Transverse colon (tissue), 4 donors: ENCODE data around the gene ADCY9. TPM values are rescaled to one million over a fixed set of nuclear protein-coding genes. Genes with fewer than 3 reads are reported as not detected.

ENCODE experiments used
- DNase-seq: peaks from one replicate; pipeline ENCODE4 v3.0.0-alpha.2; 2019
- H3K27ac ChIP-seq, 4 donors: fragments of 200-600 bp; sonication (generic); 2 replicates each; pipeline ENCODE4 v1.5.1; 2016 to 2018; ENCODE audit warnings: inconsistent platforms in 4 of 4
- H3K27me3 ChIP-seq: fragments of 200-600 bp; sonication (generic); 2 replicates; pipeline ENCODE4 v1.5.1; 2017; ENCODE audit warnings: inconsistent platforms
- H3K36me3 ChIP-seq, 4 donors: fragments of 200-600 bp; sonication (generic); 2 replicates each; pipeline ENCODE4 v1.5.1; 2017 to 2019; ENCODE audit warnings: inconsistent platforms in 4 of 4
- H3K4me1 ChIP-seq, 4 donors: fragments of 200-600 bp; sonication (generic); 2 replicates each; pipeline ENCODE4 v1.5.1; 2017 to 2020; ENCODE audit warnings: inconsistent platforms in 4 of 4
- H3K4me3 ChIP-seq, 4 donors: fragments of 200-600 bp; sonication (generic); 1 replicate in 1 of 4; 2 replicates in 3 of 4; pipeline versions ENCODE4 v1.5.1 to v1.6.1; 2017 to 2019; ENCODE audit warnings: inconsistent platforms in 4 of 4
- H3K9me3 ChIP-seq, 2 donors: fragments of 200-600 bp; sonication (generic); 2 replicates each; pipeline ENCODE4 v1.5.1; 2017 to 2019; ENCODE audit warnings: inconsistent platforms in 2 of 2
- EP300 ChIP-seq: sonication (generic); formaldehyde crosslinking; IDR thresholded peaks from one replicate; pipeline ENCODE4 v1.6.1; 2017; ENCODE audit warnings: antibody characterized with exemption, low read depth
- POLR2A ChIP-seq: fragments of 450-650 bp; IDR thresholded peaks from one replicate; pipeline ENCODE4 v1.6.1; 2016; ENCODE audit warnings: antibody characterized with exemption, mild to moderate bottlenecking, moderate library complexity
- POLR2AphosphoS5 ChIP-seq, 3 donors: sonication (generic); formaldehyde crosslinking; IDR thresholded peaks; one replicate each; pipeline ENCODE4 v1.6.1; 2016; ENCODE audit warnings: antibody characterized with exemption in 3 of 3
- WGBS, 2 donors: methylation state at CpG; one replicate each; pipeline ENCODE4 v1.1.5; 2018; ENCODE audit warnings: low coverage in 1 of 2; 5-methylcytosine and 5-hydroxymethylcytosine counted together
- in situ Hi-C, 4 donors: fragments of 200-750 bp; cut with MboI; loops; one replicate each; pipeline versions ENCODE4 v1.15.0 to v1.15.1; 2017; ENCODE audit warnings: low sequenced_read_pairs in 3 of 4, low pct_ligation_motif_present in 1 of 4, low pct_unique_long_range_greater_than_20kb in 1 of 4
- intact Hi-C: fragments of 100-400 bp; cut with DNase I; formaldehyde crosslinking; loops from one replicate; pipeline ENCODE4 v1.15.1; 2023; ENCODE audit warnings: low total_unique reads
- total RNA-seq, 4 donors: library from RNA; depleted of rRNA; stranded (reverse); fragments of >200 nt; gene quantifications; one replicate each; pipeline ENCODE4 v1.1.0, GENCODE V29; 2016
- TF ChIP-seq, protein P1 (sequence below), 5 experiments: fragments of 200-600 bp in 3 of 5; fragments of 450-650 bp in 2 of 5; sonication (generic) in 3 of 5; IDR thresholded peaks; 1 replicate in 2 of 5; 2 replicates in 3 of 5; pipeline ENCODE4 v1.5.1; 2016 to 2017; ENCODE audit warnings: antibody characterized with exemption in 5 of 5, inconsistent platforms in 3 of 5, mild to moderate bottlenecking in 2 of 5, moderate library complexity in 1 of 5

Gene ADCY9
- total RNA-seq, 4 donors from 2014 or later: 33.7 to 46.0 (median 37.2) TPM

DNA sequence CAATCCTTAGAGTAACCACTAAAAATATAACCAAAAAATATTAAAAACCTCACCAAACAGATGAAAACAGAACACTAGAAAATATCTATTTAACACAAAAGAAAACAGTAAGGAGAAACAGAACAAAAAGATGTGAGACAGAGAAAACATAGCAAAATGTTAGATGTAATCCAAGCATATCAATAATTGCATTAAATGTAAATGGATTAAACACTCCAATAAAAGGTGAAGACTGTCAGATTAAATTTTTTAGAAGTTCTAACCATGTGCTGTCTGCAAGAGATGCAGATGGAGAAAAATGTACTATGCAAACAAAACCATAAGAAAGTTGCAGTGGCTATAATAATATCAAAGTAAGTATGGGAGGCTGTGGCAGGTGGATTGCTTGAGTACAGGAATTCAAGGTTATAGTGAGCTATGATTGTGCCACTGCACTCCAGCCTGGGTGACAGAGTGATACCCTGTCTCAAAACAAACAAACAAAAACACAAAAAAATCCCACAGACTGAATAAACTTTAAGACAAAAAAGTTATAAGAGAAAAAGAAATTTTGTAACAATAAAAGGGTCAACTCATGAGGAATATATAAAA is 53.9 kb downstream of the ADCY9 start:
- in situ Hi-C loops: no loop called here
- no peak for TF ChIP-seq POLR2AphosphoS5 (IDR thresholded peaks at IDR 0.05)
- no peak for TF ChIP-seq POLR2A
- TF ChIP-seq, protein P1, sequence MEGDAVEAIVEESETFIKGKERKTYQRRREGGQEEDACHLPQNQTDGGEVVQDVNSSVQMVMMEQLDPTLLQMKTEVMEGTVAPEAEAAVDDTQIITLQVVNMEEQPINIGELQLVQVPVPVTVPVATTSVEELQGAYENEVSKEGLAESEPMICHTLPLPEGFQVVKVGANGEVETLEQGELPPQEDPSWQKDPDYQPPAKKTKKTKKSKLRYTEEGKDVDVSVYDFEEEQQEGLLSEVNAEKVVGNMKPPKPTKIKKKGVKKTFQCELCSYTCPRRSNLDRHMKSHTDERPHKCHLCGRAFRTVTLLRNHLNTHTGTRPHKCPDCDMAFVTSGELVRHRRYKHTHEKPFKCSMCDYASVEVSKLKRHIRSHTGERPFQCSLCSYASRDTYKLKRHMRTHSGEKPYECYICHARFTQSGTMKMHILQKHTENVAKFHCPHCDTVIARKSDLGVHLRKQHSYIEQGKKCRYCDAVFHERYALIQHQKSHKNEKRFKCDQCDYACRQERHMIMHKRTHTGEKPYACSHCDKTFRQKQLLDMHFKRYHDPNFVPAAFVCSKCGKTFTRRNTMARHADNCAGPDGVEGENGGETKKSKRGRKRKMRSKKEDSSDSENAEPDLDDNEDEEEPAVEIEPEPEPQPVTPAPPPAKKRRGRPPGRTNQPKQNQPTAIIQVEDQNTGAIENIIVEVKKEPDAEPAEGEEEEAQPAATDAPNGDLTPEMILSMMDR (IDR thresholded peaks at IDR 0.05): no peak
- no peak for TF ChIP-seq EP300
- Histone ChIP-seq H3K4me1 (peaks cover 0 to 7% (median 0%) of the 10 kb centered on the region in 4 donors), H3K27ac (no peak overlapping the region), H3K4me3 (no peak overlapping the region), H3K9me3 (peaks cover 12 to 13% of the 10 kb centered on the region in 2 donors), H3K36me3 (no peaks in the 10 kb centered on the region), H3K27me3 (no peaks in the 10 kb centered on the region)
- DNase-seq: no peak
- intact Hi-C loops: no loop called here

DNA sequence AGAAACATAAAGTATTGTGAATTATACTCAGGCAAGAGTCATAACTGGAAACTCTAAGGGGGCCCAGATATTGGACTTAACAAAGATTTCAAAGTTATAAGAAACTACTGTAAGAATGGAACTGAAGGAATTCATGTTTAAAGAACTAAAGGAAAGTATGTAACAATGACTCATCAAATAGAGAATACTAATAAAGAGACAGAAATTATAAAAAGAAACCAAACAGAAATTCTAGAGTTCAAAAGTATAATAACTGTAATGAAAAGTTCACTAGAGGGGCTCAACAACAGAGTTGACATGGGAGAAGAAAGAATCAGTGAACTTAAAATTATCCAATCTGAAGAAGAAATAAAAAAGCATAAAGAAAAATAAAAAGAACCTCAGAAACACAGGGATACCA is 55.4 kb downstream of the ADCY9 start:
- in situ Hi-C loops: no loop called here
- no peak for DNase-seq
- H3K4me1 ChIP-seq: peaks cover 0 to 7% (median 0%) of the 10 kb centered on the region in 4 donors
- H3K9me3 ChIP-seq: peaks cover 12 to 13% of the 10 kb centered on the region in 2 donors
- intact Hi-C loops: no loop called here
- no peak overlapping the region for H3K4me3 ChIP-seq
- H3K36me3 ChIP-seq: no peaks in the 10 kb centered on the region
- no peaks in the 10 kb centered on the region for H3K27me3 ChIP-seq
- TF ChIP-seq EP300 (no peak), POLR2AphosphoS5 (IDR thresholded peaks at IDR 0.05) (no peak), POLR2A (no peak)
- TF ChIP-seq, protein P1 (IDR thresholded peaks at IDR 0.05): no peak
- H3K27ac ChIP-seq: no peak overlapping the region

DNA sequence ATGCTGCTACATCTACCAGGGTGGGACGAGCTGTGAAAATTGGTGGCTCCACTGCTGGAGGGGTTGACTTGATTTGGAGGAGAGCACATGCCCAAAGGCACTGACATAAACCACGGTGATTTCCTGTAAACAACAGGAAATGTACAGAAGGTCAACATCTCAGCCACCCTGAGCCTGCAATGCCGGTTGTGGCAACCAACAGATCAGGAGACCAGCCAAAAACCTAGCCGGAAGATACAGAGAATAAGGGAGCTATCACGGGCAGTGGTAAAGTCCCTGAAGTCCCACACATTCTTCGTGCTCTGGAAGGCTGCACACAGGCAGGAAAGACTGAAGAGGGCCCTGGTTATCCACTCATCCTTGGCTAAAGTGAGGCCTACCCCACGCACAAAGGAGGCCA is 56.2 kb downstream of the ADCY9 start:
- Histone ChIP-seq H3K4me3 (no peak overlapping the region), H3K27ac (no peak overlapping the region), H3K36me3 (no peaks in the 10 kb centered on the region), H3K27me3 (no peaks in the 10 kb centered on the region), H3K4me1 (peaks cover 0 to 7% (median 0%) of the 10 kb centered on the region in 4 donors), H3K9me3 (peaks cover 12 to 13% of the 10 kb centered on the region in 2 donors)
- in situ Hi-C loops (no loop called here), intact Hi-C loops (no loop called here)
- WGBS, 2 donors: 50 to 73% methylated on average over 2 to 7 of the region's 7 CpGs
- no peak for DNase-seq
- no peak for TF ChIP-seq POLR2A

DNA sequence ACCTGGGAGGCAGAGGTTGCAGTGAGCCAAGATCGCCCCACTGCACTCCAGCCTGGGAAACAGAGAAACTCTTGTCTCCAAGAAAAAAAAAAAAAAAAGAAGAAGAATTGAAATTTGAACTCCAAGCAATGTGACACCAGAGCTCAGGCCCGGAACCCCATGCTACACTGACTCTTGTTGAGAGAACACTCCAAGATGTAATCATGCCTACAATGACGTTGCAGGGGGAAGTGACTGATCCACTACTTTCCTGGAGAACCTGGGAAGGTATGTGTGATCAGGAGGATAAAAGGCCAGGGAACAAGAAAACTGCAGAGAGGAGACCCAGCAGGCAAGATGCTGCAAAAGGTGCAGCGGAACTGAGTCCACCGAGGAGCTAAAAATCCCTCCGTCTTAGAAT is 57.9 kb downstream of the ADCY9 start:
- H3K4me3 ChIP-seq: no peak overlapping the region
- H3K4me1 ChIP-seq: peaks cover 0 to 10% (median 9%) of the 10 kb centered on the region in 4 donors
- intact Hi-C loops: no loop called here
- DNase-seq: no peak
- in situ Hi-C loops: no loop called here
- peaks cover 12 to 13% of the 10 kb centered on the region in 2 donors for H3K9me3 ChIP-seq
- H3K27ac ChIP-seq: no peak overlapping the region
- TF ChIP-seq POLR2A: no peak
- TF ChIP-seq POLR2AphosphoS5 (IDR thresholded peaks at IDR 0.05): no peak
- TF ChIP-seq, protein P1 (IDR thresholded peaks at IDR 0.05): no peak
- TF ChIP-seq EP300: no peak
- 88 to 92% methylated on average over 6 of the region's 6 CpGs for whole genome bisulfite sequencing, 2 donors
- no peaks in the 10 kb centered on the region for H3K27me3 ChIP-seq
- no peaks in the 10 kb centered on the region for H3K36me3 ChIP-seq

DNA sequence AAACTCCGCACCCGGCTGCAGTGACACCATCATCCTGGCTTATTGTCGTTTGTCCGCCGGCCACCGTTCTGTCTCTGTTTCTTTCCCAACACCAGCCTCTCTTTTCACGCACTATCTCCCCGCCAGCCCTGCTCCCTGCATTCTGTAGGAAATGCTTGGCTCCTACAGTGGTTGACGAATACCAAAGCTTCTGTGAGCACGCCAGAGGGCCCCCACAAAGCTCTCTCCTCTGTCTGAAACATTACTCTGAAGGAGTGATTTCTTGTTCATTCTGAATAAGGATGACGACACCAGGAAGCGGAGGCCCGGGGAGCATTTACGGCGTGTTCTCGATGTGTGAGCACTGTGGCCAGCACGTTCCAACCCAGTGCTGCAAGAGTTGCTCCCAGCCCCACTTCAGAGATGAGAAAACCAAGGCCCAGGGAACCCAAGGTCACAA is 58.8 kb downstream of the ADCY9 start:
- in situ Hi-C loops: no loop called here
- WGBS, 2 donors: 90% methylated on average over 17 of the region's 17 CpGs; no CpG with 5 or more reads in 1 of the 2 donors
- no peak overlapping the region for H3K27ac ChIP-seq
- no peak for TF ChIP-seq POLR2AphosphoS5 (IDR thresholded peaks at IDR 0.05)
- TF ChIP-seq POLR2A: no peak
- TF ChIP-seq EP300: no peak
- TF ChIP-seq, protein P1 (IDR thresholded peaks at IDR 0.05): no peak
- H3K9me3 ChIP-seq: peaks cover 12 to 13% of the 10 kb centered on the region in 2 donors
- intact Hi-C loops: no loop called here
- H3K4me1 ChIP-seq: peaks cover 9 to 19% (median 18%) of the 10 kb centered on the region in 4 donors
- H3K36me3 ChIP-seq: no peaks in the 10 kb centered on the region
- no peak overlapping the region for H3K4me3 ChIP-seq
- H3K27me3 ChIP-seq: no peaks in the 10 kb centered on the region
- DNase-seq: no peak
